Astrocyte of the spinal cord (primary cell): ENCODE data around the gene CDON.

ENCODE experiments used
- DNase-seq: peaks from one replicate; pipeline ENCODE4 v3.0.0; 2011; ENCODE audit warnings: low read depth, low spot score
- H3K4me3 ChIP-seq: 2 replicates; pipeline ENCODE4 v1.5.1; 2011; ENCODE audit warnings: low read depth, mild to moderate bottlenecking, low read length, moderate library complexity
- in situ Hi-C: cut with HindIII; loops from 2 replicates; pipeline ENCODE4 v1.10.0; 2017; ENCODE audit warnings: low sequenced_read_pairs
- TF ChIP-seq, protein P1 (sequence below): IDR thresholded peaks from 2 replicates; pipeline ENCODE4 v1.5.1; 2012; ENCODE audit warnings: low read depth, mild to moderate bottlenecking, low read length, inconsistent platforms

Gene CDON

DNA sequence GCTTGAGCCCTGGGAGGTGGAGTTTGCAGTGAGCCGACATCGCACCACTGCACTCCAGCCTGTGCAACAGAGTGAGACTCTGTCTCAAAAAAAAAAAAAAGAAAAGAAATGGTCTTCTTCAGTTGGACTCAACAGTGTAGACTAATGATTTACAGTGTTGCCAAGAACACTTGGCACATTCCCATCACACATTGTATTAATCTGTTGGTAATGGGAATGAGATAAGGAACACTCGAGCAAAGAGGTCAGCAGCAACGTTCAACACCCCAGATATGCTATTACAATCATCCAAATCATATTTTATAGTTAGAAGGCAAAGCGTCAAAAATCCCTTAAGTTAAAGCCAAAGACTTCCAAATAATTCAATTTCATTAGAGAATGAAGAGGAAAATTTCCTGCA, 14.5 kb downstream of the CDON start:
- TF ChIP-seq, protein P1, sequence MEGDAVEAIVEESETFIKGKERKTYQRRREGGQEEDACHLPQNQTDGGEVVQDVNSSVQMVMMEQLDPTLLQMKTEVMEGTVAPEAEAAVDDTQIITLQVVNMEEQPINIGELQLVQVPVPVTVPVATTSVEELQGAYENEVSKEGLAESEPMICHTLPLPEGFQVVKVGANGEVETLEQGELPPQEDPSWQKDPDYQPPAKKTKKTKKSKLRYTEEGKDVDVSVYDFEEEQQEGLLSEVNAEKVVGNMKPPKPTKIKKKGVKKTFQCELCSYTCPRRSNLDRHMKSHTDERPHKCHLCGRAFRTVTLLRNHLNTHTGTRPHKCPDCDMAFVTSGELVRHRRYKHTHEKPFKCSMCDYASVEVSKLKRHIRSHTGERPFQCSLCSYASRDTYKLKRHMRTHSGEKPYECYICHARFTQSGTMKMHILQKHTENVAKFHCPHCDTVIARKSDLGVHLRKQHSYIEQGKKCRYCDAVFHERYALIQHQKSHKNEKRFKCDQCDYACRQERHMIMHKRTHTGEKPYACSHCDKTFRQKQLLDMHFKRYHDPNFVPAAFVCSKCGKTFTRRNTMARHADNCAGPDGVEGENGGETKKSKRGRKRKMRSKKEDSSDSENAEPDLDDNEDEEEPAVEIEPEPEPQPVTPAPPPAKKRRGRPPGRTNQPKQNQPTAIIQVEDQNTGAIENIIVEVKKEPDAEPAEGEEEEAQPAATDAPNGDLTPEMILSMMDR = no peak
- no peak for DNase-seq
- in situ Hi-C loops = no loop called here
- no peak overlapping the region for H3K4me3 ChIP-seq

DNA sequence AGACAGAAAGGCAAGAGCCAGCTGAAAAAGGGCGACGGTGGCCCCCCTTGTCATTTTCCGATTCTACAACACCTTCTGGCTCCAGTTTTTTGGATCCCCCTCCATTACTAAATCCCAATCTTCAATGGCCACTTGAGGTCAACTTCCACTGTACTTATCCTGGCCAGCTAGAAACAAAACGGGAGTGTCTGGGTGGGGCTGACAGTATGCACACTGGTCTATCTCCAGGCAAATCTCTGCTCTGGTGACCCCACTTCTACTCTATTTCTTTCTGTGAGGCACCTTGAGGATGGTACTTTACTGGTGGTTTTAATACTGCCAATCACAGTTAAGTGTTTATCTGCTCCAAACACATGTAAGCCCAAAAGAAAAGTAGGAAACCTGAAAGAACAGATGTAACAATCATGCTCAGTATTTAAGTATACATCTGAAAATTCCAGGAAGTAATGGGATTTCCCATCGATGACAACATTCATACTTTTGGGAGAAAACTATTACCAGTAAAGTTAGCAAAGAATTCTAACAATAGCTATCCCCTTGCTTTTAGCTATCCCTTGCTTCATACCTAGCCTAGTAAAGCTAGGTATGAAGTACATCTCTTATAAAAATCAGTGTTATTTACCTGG, 16.0 kb downstream of the CDON start:
- TF ChIP-seq, protein P1 = no peak
- no peak overlapping the region for H3K4me3 ChIP-seq
- no peak for DNase-seq
- in situ Hi-C loops = no loop called here

DNA sequence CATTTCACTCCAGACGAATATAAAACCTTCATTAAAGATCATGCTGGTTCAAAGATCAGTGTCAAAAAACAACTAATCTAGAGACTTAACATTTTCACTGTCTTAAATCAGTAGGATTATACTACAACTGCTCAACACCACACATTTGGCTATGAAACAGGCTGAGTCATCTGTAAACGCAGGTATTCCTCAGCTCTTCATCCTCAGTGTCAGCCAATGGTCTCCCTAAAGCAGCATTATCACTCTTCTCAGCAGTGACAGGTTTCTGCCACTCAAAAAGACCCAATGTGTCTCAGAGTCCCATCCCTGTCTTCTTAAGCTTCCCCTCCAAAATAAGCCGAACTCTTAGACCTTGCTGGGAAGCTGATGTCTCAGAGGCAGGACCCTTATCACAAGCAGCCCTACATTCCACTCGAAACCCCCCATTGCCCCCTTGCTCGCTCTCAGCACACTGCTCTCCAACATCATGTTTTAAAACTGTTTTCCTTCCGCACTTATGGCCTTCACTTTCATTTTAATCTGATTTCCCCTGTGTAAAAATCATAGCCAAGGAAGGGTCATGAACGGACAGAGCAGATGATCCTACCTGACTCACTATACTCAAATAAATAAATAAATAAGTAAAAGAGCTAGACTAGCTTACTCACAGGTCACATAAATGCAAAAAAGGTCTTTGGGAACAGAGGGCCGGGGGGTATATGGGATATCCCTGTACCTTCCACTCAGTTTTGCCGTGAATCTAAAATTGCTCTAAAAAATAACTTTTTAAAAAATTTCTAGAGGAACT, 23.0 kb downstream of the CDON start:
- TF ChIP-seq, protein P1 = no peak
- no peak overlapping the region for H3K4me3 ChIP-seq
- in situ Hi-C loops = no loop called here
- DNase-seq = no peak

DNA sequence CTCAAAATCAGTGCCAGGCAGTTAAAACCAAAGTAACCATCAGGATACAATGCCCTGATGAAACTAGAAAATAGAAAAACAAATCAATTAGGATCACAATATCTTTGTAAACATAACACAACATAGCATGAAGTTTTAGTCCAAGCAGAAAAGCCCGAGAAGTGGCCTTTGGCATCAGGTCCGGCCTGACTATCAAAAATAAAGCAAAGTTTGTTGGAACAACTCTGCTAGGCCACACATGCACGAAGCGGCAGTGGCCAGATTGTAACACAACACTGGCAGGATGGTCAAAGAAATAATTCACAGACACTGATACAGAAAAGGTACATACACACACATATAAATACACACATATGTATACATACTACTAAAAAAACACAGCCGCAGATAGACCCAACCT, 26.9 kb downstream of the CDON start:
- TF ChIP-seq, protein P1 = no peak
- no peak for DNase-seq
- H3K4me3 ChIP-seq = no peak overlapping the region
- in situ Hi-C loops = no loop called here

GRCh38 chr11:126034933-126035425, 27.7 kb downstream of the CDON start:
- TF ChIP-seq, protein P1 = no peak
- no peak overlapping the region for H3K4me3 ChIP-seq
- no peak for DNase-seq
- in situ Hi-C loops = no loop called here

- in situ Hi-C loops = no loop called here
- no peak overlapping the region for H3K4me3 ChIP-seq
- no peak for DNase-seq
- TF ChIP-seq, protein P1 = no peak
These were observed 28.4 kb downstream of the CDON start for GRCh38 chr11:126034039-126034932.
